ENCODE measurements around the gene ACKR2.

DNA sequence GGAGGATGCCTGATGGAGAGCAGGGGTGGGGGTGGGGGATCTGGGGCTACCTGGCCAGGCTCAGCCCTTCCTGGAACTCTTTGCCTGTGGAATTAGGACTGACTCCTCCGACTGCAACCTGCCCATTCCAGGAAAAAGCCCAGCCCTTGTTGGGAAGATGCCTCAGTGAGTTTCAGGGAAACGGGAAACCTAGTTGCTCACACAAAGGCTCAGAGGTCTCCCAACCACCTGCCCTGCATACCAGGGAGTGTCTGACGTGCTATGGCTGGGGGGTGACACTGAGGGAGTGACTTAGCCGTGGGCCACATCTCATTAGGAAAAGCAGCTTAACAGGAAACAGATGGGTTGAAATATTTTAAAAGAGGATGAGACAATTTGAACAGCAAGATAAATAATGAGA lies 38.5 kb downstream of the ACKR2 start:
- no peak for TF ChIP-seq POLR2A (IDR thresholded peaks at IDR 0.05; ENCODE audit: extremely low read depth, insufficient read length)
- TF ChIP-seq, protein P1, sequence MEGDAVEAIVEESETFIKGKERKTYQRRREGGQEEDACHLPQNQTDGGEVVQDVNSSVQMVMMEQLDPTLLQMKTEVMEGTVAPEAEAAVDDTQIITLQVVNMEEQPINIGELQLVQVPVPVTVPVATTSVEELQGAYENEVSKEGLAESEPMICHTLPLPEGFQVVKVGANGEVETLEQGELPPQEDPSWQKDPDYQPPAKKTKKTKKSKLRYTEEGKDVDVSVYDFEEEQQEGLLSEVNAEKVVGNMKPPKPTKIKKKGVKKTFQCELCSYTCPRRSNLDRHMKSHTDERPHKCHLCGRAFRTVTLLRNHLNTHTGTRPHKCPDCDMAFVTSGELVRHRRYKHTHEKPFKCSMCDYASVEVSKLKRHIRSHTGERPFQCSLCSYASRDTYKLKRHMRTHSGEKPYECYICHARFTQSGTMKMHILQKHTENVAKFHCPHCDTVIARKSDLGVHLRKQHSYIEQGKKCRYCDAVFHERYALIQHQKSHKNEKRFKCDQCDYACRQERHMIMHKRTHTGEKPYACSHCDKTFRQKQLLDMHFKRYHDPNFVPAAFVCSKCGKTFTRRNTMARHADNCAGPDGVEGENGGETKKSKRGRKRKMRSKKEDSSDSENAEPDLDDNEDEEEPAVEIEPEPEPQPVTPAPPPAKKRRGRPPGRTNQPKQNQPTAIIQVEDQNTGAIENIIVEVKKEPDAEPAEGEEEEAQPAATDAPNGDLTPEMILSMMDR (IDR thresholded peaks at IDR 0.05; ENCODE audit: low read depth, low read length): no peak
- TF ChIP-seq, protein P2, sequence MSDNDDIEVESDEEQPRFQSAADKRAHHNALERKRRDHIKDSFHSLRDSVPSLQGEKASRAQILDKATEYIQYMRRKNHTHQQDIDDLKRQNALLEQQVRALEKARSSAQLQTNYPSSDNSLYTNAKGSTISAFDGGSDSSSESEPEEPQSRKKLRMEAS (IDR thresholded peaks at IDR 0.05; ENCODE audit: low read depth, low read length): no peak
